Cardiac muscle cell (in vitro differentiated cells and primary cell): Measurements from ENCODE around the gene NCS1. TPM values are rescaled to one million over a fixed set of nuclear protein-coding genes. Genes with fewer than 3 reads are reported as not detected.
A peak's percentile ranks its signal among the peaks of the same experiment; 100 is the strongest.

Experiments
- DNase-seq, 2 donors: peaks; one replicate each; pipeline versions ENCODE4 v3.0.0 to v3.0.0-alpha.2; 2010 to 2017; ENCODE audit warnings: low read depth in 1 of 2, low spot score in 1 of 2
- H3K27ac ChIP-seq: fragments of 200-600 bp; sonication (generic); 2 replicates; pipeline ENCODE4 v1.5.1; 2016
- H3K27me3 ChIP-seq: fragments of 200-600 bp; sonication (generic); 2 replicates; pipeline ENCODE4 v1.6.0; 2016; ENCODE audit warnings: control low read depth
- H3K36me3 ChIP-seq: fragments of 200-600 bp; sonication (generic); 2 replicates; pipeline ENCODE4 v1.5.1; 2016; ENCODE audit warnings: control low read depth
- H3K4me1 ChIP-seq: fragments of 200-600 bp; sonication (generic); 2 replicates; pipeline ENCODE4 v1.8.1; 2017; ENCODE audit warnings: low read depth, mild to moderate bottlenecking, mixed run types
- H3K4me3 ChIP-seq: fragments of 200-600 bp; sonication (generic); 2 replicates; pipeline ENCODE4 v1.5.1; 2016; ENCODE audit warnings: mild to moderate bottlenecking
- H3K9me3 ChIP-seq: fragments of 200-600 bp; sonication (generic); 2 replicates; pipeline ENCODE4 v1.5.1; 2017; ENCODE audit warnings: low read depth, mild to moderate bottlenecking, control low read depth
- CTCF ChIP-seq: IDR thresholded peaks from 2 replicates; pipeline ENCODE4 v1.5.1; 2012; ENCODE audit warnings: low read depth, mild to moderate bottlenecking, low read length
- polyA plus RNA-seq: library from polyadenylated mRNA; unstranded; fragments of >200 nt; fragmentation: Nextera tagmentation; extraction: Ambion mirVana; gene quantifications from 2 replicates; pipeline ENCODE4 v1.2.1, GENCODE V29; 2016
- total RNA-seq: library from RNA; depleted of rRNA; stranded (reverse); fragments of >200 nt; gene quantifications from 2 replicates; pipeline ENCODE4 v1.2.3, GENCODE V29; 2016

NCS1 gene
- total and polyA plus RNA-seq, 2 experiments from 2014 or later, result 48.3 to 55.7 TPM

- DNase-seq, result no peak
- Histone ChIP-seq H3K36me3 (no peaks in the 10 kb centered on the region), H3K27me3 (no peaks in the 10 kb centered on the region), H3K4me1 (peaks cover 16% of the 10 kb centered on the region), H3K9me3 (no peaks in the 10 kb centered on the region), H3K4me3 (no peak overlapping the region), H3K27ac (no peak overlapping the region)
- TF ChIP-seq CTCF, result no peak
These were observed 32.1 kb downstream of the NCS1 start for GRCh38 chr9:130204341-130204740.

DNA sequence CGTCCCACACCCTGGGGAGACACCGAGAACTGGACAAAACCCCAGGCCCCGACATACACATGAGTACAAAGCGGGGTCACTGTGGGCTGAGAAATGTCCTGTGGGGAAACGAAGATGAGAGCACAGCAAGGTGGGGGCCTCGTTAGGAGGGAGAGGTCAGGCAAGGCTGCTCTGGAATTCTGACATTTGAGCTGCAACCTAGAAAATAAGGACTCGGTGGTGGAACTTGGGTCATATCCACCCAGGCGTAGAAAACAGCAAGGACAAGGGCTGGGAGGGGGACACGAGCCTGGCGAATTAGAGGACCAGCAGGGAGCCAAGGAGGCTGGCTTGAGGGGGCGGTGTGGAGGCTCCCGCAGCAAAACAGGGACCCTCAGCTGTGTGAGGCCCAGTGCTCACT lies 32.8 kb downstream of the NCS1 start:
- Histone ChIP-seq H3K9me3 (no peaks in the 10 kb centered on the region), H3K36me3 (no peaks in the 10 kb centered on the region), H3K27me3 (no peaks in the 10 kb centered on the region), H3K4me3 (no peak overlapping the region), H3K27ac (no peak overlapping the region), H3K4me1 (peaks cover 15% of the 10 kb centered on the region)
- DNase-seq, result no peak
- no peak for TF ChIP-seq CTCF

DNA sequence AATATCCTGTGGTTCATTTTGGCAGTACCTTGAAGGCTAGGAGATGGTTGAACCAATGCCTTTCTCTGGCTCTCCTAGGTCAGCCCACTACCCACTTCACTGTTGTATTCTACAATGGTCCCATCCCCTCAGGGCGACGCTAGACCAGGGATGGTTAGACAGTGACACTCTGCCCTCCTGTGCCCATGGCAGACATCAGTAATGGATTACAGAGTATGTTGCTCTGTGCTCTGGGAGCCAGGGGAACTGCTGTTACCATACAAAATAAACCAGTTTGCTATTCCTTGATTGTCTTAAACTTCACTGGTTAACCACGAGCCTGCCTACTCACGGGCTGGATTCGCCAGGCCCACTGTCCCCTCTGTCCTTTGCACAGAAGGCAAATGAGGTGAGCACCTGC lies 33.7 kb downstream of the NCS1 start:
- no peak for DNase-seq
- H3K4me3 ChIP-seq, result no peak overlapping the region
- no peaks in the 10 kb centered on the region for H3K9me3 ChIP-seq
- H3K27ac ChIP-seq, result no peak overlapping the region
- no peaks in the 10 kb centered on the region for H3K36me3 ChIP-seq
- TF ChIP-seq CTCF, result no peak
- H3K4me1 ChIP-seq, result peaks cover 7% of the 10 kb centered on the region
- H3K27me3 ChIP-seq, result no peaks in the 10 kb centered on the region

DNA sequence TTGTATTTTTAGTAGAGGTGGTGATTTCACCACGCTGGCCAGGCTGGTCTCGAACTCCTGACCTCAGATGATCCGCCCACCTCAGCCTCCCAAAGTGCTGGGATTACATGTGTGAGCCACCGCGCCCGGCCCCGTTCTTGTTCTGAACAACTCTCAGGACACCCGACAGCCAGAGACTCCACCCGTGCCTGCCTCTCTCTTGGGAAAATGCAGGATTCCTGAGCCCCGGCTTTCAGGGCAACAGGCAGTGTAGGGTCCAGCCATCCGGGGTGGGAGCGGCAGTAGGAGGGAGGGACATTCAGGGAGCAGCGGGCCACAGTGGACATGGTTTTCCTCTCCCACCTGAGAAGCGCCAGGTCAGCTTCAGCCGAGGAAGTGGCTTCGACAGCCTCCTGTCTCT lies 34.4 kb downstream of the NCS1 start:
- no peak for TF ChIP-seq CTCF
- no peak overlapping the region for H3K4me3 ChIP-seq
- DNase-seq, result no peak
- no peaks in the 10 kb centered on the region for H3K4me1 ChIP-seq
- H3K36me3 ChIP-seq, result no peaks in the 10 kb centered on the region
- no peak overlapping the region for H3K27ac ChIP-seq
- H3K27me3 ChIP-seq, result no peaks in the 10 kb centered on the region
- no peaks in the 10 kb centered on the region for H3K9me3 ChIP-seq

DNA sequence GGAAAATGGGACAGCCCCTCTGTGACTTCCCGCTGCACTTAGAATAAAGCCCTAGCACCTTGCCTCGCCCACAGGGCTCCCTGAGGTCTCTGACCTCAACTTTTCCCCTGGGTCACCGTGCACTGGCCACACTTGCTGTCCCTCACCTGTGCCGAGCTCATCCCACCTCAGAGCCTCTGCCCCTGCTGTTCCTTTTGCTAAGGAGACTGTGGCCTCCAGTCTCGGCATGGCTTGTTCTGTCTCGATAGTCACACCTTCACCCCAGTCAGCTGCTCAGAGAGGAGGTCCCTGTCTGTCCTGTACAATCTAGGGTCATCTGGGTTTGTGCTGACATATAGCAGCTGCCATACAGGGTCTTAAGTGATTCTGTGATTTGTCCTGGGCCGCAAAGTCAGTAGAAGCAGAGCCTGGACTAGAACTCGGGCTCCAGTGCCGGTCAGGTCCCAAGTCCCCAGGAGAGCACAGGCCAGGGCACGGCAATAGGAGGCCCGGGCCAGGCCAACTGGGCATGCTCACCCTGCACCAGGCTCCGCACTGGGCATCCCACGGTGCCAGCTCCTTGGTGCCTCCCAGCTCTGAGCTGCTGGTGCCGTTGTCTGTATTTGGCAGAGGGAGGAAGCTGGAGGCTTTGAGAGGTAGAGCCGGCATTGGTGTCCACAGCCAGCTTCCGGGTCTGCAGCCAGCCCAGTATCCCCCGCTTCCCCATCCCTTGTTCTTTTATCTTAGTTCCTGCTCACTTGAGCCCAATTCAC lies 35.2 kb downstream of the NCS1 start:
- Histone ChIP-seq H3K4me3 (no peak overlapping the region), H3K36me3 (no peaks in the 10 kb centered on the region), H3K4me1 (no peaks in the 10 kb centered on the region), H3K27me3 (no peaks in the 10 kb centered on the region), H3K9me3 (no peaks in the 10 kb centered on the region), H3K27ac (peak overlapping the region; percentile 25)
- no peak for DNase-seq
- no peak for TF ChIP-seq CTCF
